ENCODE results near the gene MAP2K7.

- TF ChIP-seq CTCF (conservative IDR thresholded peaks at IDR 0.05; ENCODE audit: low read depth, low read length) (no peak), EZH2 (IDR thresholded peaks at IDR 0.05; ENCODE audit: borderline replicate concordance, low read depth, low read length, poor library complexity, severe bottlenecking) (no peak)
These were observed 2.2 kb downstream of the MAP2K7 start for GRCh38 chr19:7905859-7906258.
